ENCODE results near the gene RCAN2.
A peak's percentile ranks its signal among the peaks of the same experiment; 100 is the strongest.

RCAN2 gene

DNA sequence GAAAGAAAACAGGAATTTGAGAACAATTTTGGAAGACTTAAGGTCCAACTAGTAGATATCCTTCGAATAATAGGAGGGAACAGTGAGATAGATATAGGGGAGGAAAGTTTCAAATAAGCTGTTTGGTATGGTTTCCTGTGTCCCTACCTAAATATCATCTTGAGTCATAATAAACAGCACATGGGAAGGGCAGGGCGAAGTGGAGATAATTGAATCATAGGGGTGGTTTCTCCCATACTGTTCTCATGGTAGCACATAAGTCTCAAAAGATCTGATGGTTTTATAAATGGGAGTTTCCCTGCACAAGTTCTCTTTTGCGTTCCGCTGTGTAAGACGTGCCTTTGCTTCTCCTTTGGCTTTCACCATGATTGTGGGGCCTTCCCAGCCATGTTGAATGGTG lies 281.0 kb downstream of the RCAN2 start:
- no peak overlapping the region for H3K4me3 ChIP-seq (ENCODE audit: low read length)
- DNase-seq (ENCODE audit: low read depth), result no peak
- TF ChIP-seq, protein P1, sequence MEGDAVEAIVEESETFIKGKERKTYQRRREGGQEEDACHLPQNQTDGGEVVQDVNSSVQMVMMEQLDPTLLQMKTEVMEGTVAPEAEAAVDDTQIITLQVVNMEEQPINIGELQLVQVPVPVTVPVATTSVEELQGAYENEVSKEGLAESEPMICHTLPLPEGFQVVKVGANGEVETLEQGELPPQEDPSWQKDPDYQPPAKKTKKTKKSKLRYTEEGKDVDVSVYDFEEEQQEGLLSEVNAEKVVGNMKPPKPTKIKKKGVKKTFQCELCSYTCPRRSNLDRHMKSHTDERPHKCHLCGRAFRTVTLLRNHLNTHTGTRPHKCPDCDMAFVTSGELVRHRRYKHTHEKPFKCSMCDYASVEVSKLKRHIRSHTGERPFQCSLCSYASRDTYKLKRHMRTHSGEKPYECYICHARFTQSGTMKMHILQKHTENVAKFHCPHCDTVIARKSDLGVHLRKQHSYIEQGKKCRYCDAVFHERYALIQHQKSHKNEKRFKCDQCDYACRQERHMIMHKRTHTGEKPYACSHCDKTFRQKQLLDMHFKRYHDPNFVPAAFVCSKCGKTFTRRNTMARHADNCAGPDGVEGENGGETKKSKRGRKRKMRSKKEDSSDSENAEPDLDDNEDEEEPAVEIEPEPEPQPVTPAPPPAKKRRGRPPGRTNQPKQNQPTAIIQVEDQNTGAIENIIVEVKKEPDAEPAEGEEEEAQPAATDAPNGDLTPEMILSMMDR (conservative IDR thresholded peaks at IDR 0.05; ENCODE audit: low read length), result no peak

DNA sequence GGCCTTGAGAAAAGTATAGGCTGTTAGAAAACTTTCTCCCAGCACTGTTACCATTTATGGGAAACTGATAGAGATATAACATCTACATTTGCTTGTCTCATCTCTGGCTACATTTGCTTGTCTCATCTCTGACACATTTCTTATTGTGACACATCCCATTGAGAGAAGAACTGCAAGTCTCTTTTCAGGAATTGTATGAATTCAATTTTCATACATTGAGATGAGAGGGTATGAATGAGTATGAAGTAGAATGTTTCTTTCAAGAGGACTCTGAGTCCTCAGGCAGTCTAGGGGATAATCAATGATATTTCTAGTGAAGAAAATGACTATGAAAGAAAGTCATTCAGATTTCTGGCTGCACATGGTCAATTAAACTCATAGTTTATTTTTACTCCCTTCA lies 282.9 kb downstream of the RCAN2 start:
- no peak for DNase-seq (ENCODE audit: low read depth)
- no peak overlapping the region for H3K4me3 ChIP-seq (ENCODE audit: low read length)
- TF ChIP-seq, protein P1 (conservative IDR thresholded peaks at IDR 0.05; ENCODE audit: low read length), result no peak

DNA sequence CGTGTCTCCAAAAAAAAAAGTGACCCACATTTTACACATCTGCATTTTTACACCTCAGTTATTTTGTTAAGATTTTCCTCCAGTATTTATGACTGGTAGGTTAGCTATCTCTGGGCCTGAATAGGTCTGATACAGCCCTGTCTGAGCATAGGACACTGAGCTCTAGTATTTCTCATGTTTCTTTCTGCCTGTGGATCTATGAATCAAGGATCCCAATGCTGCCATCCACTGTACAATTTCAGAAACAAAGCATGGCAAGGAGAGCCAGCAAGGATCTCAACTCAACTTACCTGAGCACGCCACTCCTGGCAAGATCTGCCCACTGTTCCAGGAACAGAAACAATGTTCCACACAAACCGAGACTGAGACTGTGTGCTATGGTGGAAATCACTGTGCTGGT lies 284.1 kb downstream of the RCAN2 start:
- no peak overlapping the region for H3K4me3 ChIP-seq (ENCODE audit: low read length)
- TF ChIP-seq, protein P1 (conservative IDR thresholded peaks at IDR 0.05; ENCODE audit: low read length), result no peak
- no peak for DNase-seq (ENCODE audit: low read depth)

DNA sequence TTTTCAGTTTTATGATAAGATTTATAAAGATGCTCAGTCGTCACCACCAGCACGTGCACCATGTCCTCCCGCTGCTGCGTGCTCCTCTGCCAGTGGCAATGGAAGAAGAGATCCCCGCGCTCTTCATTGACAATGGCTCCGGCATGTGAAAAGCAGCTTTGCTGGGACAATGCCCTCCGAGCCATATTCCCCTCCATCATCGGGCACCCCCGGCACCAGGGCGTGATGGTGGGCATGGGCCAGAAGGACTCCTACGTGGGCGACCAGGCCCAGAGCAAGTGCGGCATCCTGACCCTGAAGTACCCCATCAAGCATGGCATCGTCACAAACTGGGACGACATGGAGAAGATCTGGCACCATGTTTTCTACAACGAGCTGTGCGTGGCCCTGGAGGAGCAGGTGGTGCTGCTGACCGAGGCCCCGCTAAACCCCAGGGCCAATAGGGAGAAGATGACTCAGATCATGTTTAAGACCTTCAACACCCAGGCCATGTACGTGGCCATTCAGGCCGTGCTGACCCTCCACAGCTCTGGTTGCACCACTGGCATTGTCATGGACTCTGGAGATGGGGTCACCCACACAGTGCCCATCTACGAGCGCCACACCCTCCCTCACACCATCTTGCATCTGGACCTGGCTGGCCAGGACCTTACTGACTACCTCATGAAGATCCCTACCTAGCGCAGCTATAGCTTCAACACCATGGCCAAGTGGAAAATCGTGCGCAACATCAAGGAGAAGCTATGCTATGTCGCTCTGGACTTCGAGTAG lies 286.2 kb downstream of the RCAN2 start:
- H3K4me3 ChIP-seq (ENCODE audit: low read length), result no peak overlapping the region
- TF ChIP-seq, protein P1 (conservative IDR thresholded peaks at IDR 0.05; ENCODE audit: low read length), result no peak
- DNase-seq (ENCODE audit: low read depth), result no peak

DNA sequence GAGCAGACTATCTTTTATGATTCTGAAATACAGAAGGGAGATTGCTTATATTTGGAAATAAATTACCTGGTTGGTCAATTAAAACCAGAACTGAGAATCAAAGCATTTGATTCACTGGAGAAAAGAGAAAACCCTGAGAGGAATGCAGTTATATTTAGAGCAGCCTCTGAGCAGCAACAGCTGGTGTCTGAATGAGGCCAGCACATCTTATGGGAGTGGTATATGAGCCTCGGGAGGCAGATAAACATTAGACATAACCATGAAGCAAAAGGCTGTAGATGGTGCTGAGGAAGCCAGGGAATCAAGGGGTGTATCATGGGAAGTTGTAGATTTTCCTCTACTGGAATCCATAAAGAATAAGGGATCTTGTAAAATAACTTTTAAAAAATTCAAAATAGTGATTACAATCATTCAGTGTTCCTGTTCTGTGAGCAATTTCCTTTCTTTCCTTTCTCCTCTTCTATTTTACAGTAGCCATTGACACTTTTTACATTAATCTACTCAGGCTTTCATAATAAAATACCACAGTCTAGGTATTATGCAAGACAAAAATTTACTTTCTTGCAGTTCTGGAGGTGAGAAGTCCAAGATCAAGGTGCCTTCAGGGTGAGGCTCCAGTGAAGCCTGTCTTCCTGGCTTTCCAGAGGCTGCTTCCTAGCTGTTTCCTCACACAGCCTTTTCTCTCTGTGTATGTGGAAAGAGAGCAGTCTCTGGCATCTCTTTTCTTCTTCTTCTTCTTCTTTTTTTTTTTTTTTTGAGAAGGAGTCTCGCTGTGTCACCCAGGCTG lies 287.7 kb downstream of the RCAN2 start:
- DNase-seq (ENCODE audit: low read depth), result no peak
- no peak overlapping the region for H3K4me3 ChIP-seq (ENCODE audit: low read length)
- TF ChIP-seq, protein P1 (conservative IDR thresholded peaks at IDR 0.05; ENCODE audit: low read length), result no peak

DNA sequence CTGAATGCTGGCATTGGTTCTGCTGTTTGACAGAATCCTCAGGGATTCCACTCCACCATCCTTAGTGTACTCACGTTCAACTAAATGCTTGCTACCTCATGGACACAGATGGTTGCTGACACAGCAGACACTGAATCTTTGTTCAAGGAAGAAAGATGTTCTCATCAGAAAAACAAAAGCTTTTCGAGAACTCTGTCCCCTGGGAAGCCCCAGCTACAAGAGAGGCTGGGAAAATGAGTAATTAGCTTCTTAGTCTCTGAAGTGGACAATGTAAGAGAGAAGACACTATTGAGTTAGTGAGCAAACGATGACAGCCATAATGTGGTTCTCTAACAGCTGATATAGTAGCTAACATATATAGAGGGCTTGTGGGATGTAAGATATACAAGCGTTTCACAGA lies 289.5 kb downstream of the RCAN2 start:
- TF ChIP-seq, protein P1 (conservative IDR thresholded peaks at IDR 0.05; ENCODE audit: low read length), result no peak

DNA sequence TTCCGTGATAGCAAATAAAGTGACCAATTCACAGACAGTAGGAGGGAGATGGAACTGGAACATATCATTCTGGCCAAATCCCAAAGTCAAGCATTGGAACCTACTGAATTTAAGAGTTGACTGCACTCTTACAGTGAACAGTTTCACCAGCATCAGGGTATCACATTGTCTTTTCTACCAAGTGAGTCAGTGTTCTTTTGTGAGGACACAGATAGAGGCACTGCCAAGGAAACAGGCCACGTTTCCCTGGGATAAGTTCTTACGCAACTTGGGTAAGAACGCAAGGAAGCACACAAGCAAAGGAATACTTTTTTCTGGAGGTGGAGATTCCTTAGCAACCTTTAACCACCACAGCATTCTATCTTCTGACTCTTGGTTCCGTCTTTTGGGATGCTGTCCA lies 291.9 kb downstream of the RCAN2 start:
- TF ChIP-seq, protein P1 (conservative IDR thresholded peaks at IDR 0.05; ENCODE audit: low read length), result no peak
- H3K4me3 ChIP-seq (ENCODE audit: low read length), result no peak overlapping the region
- peak; percentile 61 for DNase-seq (ENCODE audit: low read depth)

More for the DNA sequence above, 289.5 kb downstream of the RCAN2 start:
- DNase-seq (ENCODE audit: low read depth), result no peak
- no peak overlapping the region for H3K4me3 ChIP-seq (ENCODE audit: low read length)

All from AG10803 (cell line).